Measurements from ENCODE around the gene DRG2. TPM values are rescaled to one million over a fixed set of nuclear protein-coding genes. Genes with fewer than 3 reads are reported as not detected.

Gene DRG2
- total and polyA plus RNA-seq, 2 of the 8 experiments (the other 6 are each of a cell fraction or from before 2014, with no cell fraction given), result 44.6 to 47.8 TPM

- Histone ChIP-seq H3K4me2 (ENCODE audit: insufficient read depth in 1 of 2, low read depth in 2 of 2, low read length in 2 of 2) (no peak overlapping the region), H2AK5ac (ENCODE audit: low read depth, low read length) (no peak overlapping the region), H3K79me1 (ENCODE audit: low read depth, low read length) (no peaks in the 10 kb centered on the region), H3K27me3 (replicated peaks in 1 of 4; ENCODE audit: control insufficient read depth in 3 of 4, extremely low read depth in 1 of 4, insufficient read depth in 3 of 4, low read length in 3 of 4) (no peaks in the 10 kb centered on the region), H3K4ac (replicated peaks; ENCODE audit: insufficient read length, low read depth, low read length) (no peak overlapping the region), H3K27ac (ENCODE audit: low read depth, low read length) (no peak overlapping the region), H3K9ac (replicated peaks in 1 of 4; ENCODE audit: extremely low read depth in 1 of 4, low read depth in 3 of 4, low read length in 3 of 4) (no peak overlapping the region), H3K9me3 (ENCODE audit: insufficient read depth in 2 of 2, low read depth in 1 of 2, low read length in 1 of 2) (no peaks in the 10 kb centered on the region), H3K56ac (replicated peaks; ENCODE audit: insufficient read length, low read depth, low read length) (no peak overlapping the region), H2BK120ac (replicated peaks; ENCODE audit: low read depth, low read length) (peak overlapping the region; percentile 55), H3K4me3 (ENCODE audit: extremely low read depth in 1 of 4, insufficient read depth in 2 of 4, low read depth in 3 of 4, low read length in 4 of 4) (no peak overlapping the region), H2BK5ac (ENCODE audit: low read depth, low read length) (no peak overlapping the region), H4K20me1 (replicated peaks in 1 of 2; ENCODE audit: control insufficient read depth in 1 of 2, insufficient read depth in 2 of 2, low read length in 2 of 2) (no peaks in the 10 kb centered on the region), H4K91ac (replicated peaks; ENCODE audit: insufficient read length, low read length) (no peak overlapping the region), H3K36me3 (ENCODE audit: control insufficient read depth in 2 of 4, insufficient read depth in 4 of 4, low read length in 3 of 4) (peaks cover 0 to under 1% (median 0%) of the 10 kb centered on the region in 4 experiments; a peak in 1 of 8 replicates), H4K5ac (ENCODE audit: insufficient read length, low read depth, low read length) (no peak overlapping the region), H4K8ac (ENCODE audit: extremely low read depth, insufficient read depth, low read length) (no peak overlapping the region), H3K4me1 (replicated peaks in 1 of 4; ENCODE audit: control insufficient read depth in 3 of 4, insufficient read depth in 4 of 4, low read length in 3 of 4) (peaks cover 0 to 4% (median 0%) of the 10 kb centered on the region in 4 experiments; a peak in 1 of 7 replicates), H2BK15ac (ENCODE audit: low read length) (no peak overlapping the region), H3K14ac (ENCODE audit: insufficient read length) (no peak overlapping the region), H2BK12ac (ENCODE audit: low read depth, low read length) (no peak overlapping the region), H2AFZ (ENCODE audit: low read length) (peak overlapping the region; percentile 27; the same call in 1 of the 2 replicates), H3K18ac (ENCODE audit: extremely low read depth, low read length) (no peak overlapping the region), H3K79me2 (ENCODE audit: control insufficient read depth in 1 of 2, insufficient read depth in 2 of 2, low read length in 2 of 2) (no peaks in the 10 kb centered on the region), H3K23ac (ENCODE audit: insufficient read length) (no peak overlapping the region), H3K23me2 (ENCODE audit: low read depth, low read length) (no peaks in the 10 kb centered on the region; the same call in 1 of the 2 replicates), H2BK20ac (ENCODE audit: low read length) (0 out of 2 replicates have a peak overlapping the region, but pooled peaks have one; percentile 6)
- DNase-seq (ENCODE audit: low read depth in 1 of 2, low spot score in 2 of 2) (no peak), FAIRE-seq (no peak)
- 75% methylated on average over 8 of the region's 8 CpGs; no CpG with 5 or more reads in 1 of the 2 experiments for WGBS, 2 experiments (ENCODE audit: extremely low coverage in 1 of 2, insufficient coverage in 1 of 2, insufficient read length in 1 of 2, insufficient replicate concordance in 2 of 2, low coverage in 1 of 2, low lambda C conversion rate in 2 of 2, missing lambda C conversion rate in 1 of 2)
- ChIA-PET CTCF (ENCODE audit: partially characterized antibody) (interaction anchor here (1.1 to 1.3 kb wide), 2 partner anchors 35 to 259 kb away, joined by 3 read pairs; no protein-coding TSS in a partner anchor), POLR2A (ENCODE audit: partially characterized antibody) (interaction anchor here (0.7 to 2.0 kb wide), 3 partner anchors 9 to 50 kb away, joined by 3 to 6 read pairs (median 4); no protein-coding TSS in a partner anchor)
- no peak for TF ChIP-seq SUZ12 (IDR thresholded peaks at IDR 0.05; ENCODE audit: low read length)
Measured at GRCh38 chr17:18070861-18071340, 16.8 kb upstream of the DRG2 start.
